K562 (cell line): Measurements from ENCODE around the gene CIAO2B. TPM values are rescaled to one million over a fixed set of nuclear protein-coding genes. Genes with fewer than 3 reads are reported as not detected.

Experiments used
- CAMTA2 ChIP-seq: fragments of 250-450 bp; sonication (Bioruptor Pico); conservative IDR thresholded peaks from 2 replicates; pipeline ENCODE4 v1.5.1; 2022
- CBFA2T2 ChIP-seq: fragments of 450-650 bp; conservative IDR thresholded peaks from 2 replicates; pipeline ENCODE4 v1.6.1; 2017; ENCODE audit warnings: mild to moderate bottlenecking
- CXXC5 ChIP-seq: fragments of 250-450 bp; sonication (Bioruptor Pico); IDR thresholded peaks from 2 replicates; pipeline ENCODE4 v1.8.0; 2022; ENCODE audit warnings: inconsistent platforms, mild to moderate bottlenecking, moderate library complexity
- ESRRA ChIP-seq: fragments of 450-650 bp; IDR thresholded peaks from 2 replicates; pipeline ENCODE4 v1.6.1; 2014; ENCODE audit warnings: low read depth, mild to moderate bottlenecking, moderate library complexity, borderline replicate concordance
- ETS2 ChIP-seq: IDR thresholded peaks from 2 replicates; pipeline ENCODE4 v1.6.1; 2016; ENCODE audit warnings: borderline replicate concordance, missing genetic modification characterization, mild to moderate bottlenecking, moderate library complexity, missing compliant biosample characterization; ENCODE audit not compliant: poor library complexity, severe bottlenecking
- JUND ChIP-seq, 2 experiments: IDR thresholded peaks; 2 replicates in 1 of 2; 3 replicates in 1 of 2; pipeline ENCODE4 v1.6.1; 2011; ENCODE audit warnings: borderline replicate concordance in 2 of 2, low read depth in 2 of 2, low read length in 2 of 2, improper control_type of control experiment in 1 of 2, missing biosample characterization in 1 of 2, missing genetic modification characterization in 1 of 2, missing genetic modification reagents in 1 of 2
- MED1 ChIP-seq: sonication (generic); formaldehyde crosslinking; IDR thresholded peaks from 2 replicates; pipeline ENCODE4 v1.8.1; 2023; ENCODE audit warnings: missing genetic modification reagents, borderline replicate concordance
- MXI1 ChIP-seq: IDR thresholded peaks from 2 replicates; pipeline ENCODE4 v1.6.1; 2011; ENCODE audit warnings: low read depth, mild to moderate bottlenecking, improper control_type of control experiment, low read length
- NR1H2 ChIP-seq: sonication (generic); formaldehyde crosslinking; IDR thresholded peaks from 2 replicates; pipeline ENCODE4 v1.4.0; 2020; ENCODE audit warnings: mild to moderate bottlenecking, missing genetic modification reagents
- RBM39 ChIP-seq: fragments of 200-400 bp; formaldehyde crosslinking; optimal IDR thresholded peaks from 2 replicates; pipeline ENCODE3; 2018; ENCODE audit warnings: low read depth, low read length
- SMAD3 ChIP-seq: fragments of 450-650 bp; formaldehyde crosslinking; conservative IDR thresholded peaks from 2 replicates; pipeline ENCODE4 v1.4.0; 2020; ENCODE audit warnings: mild to moderate bottlenecking
- TARDBP ChIP-seq: fragments of 450-650 bp; IDR thresholded peaks from 2 replicates; pipeline ENCODE4 v1.6.1; 2016
- THRAP3 ChIP-seq: fragments of 450-650 bp; IDR thresholded peaks from 2 replicates; pipeline ENCODE4 v1.6.1; 2016; ENCODE audit warnings: mild to moderate bottlenecking, inconsistent platforms, borderline replicate concordance
- ZBTB8A ChIP-seq: fragments of 450-650 bp; IDR thresholded peaks from 2 replicates; pipeline ENCODE4 v1.6.1; 2018; ENCODE audit warnings: mild to moderate bottlenecking, moderate library complexity; ENCODE audit not compliant: partially characterized antibody
- ZFP30 ChIP-seq: fragments of 250-450 bp; sonication (Bioruptor Pico); IDR thresholded peaks from 2 replicates; pipeline ENCODE4 v1.8.0; 2022; ENCODE audit warnings: moderate library complexity, mild to moderate bottlenecking, inconsistent platforms, borderline replicate concordance
- ZFP36 ChIP-seq: fragments of 150-350 bp; IDR thresholded peaks from 2 replicates; pipeline ENCODE4 v1.6.1; 2018; ENCODE audit warnings: low read length, low read depth; ENCODE audit not compliant: partially characterized antibody
- ZNF174 ChIP-seq: fragments of 250-450 bp; sonication (Bioruptor Pico); IDR thresholded peaks from 2 replicates; pipeline ENCODE4 v1.4.0; 2020; ENCODE audit warnings: mild to moderate bottlenecking
- ZNF583 ChIP-seq: fragments of 250-450 bp; sonication (Bioruptor Pico); IDR thresholded peaks from 2 replicates; pipeline ENCODE4 v1.4.0; 2020
- polyA plus RNA-seq, 8 experiments: library from polyadenylated mRNA; depleted of rRNA in 4 of 8; stranded (reverse) in 5 of 8; unstranded in 3 of 8; fragments of >200 nt; fragmentation: Nextera tagmentation in 2 of 8; fragmentation: Illumina TruSeq in 1 of 8; extraction: Ambion mirVana in 2 of 8; extraction: Trizol in 1 of 8; gene quantifications; 2 replicates each; pipeline versions ENCODE4 v1.2.1 to v1.2.3, GENCODE V29; 2011 to 2014; ENCODE audit warnings: inconsistent platforms in 1 of 8, missing spikeins in 1 of 8
- total RNA-seq, 7 experiments: library from RNA; depleted of rRNA in 6 of 7; stranded (reverse); fragments of >200 nt in 6 of 7; fragmentation: Illumina TruSeq in 2 of 7; extraction: Trizol in 2 of 7; gene quantifications; 2 replicates each; pipeline versions ENCODE4 v1.2.1 to v1.2.3, GENCODE V29; 2011 to 2021; ENCODE audit warnings: low replicate concordance in 1 of 7
- TF ChIP-seq, protein P1 (sequence below), 2 experiments: fragments of 450-650 bp; conservative IDR thresholded peaks; 2 replicates each; pipeline ENCODE4 v1.6.1; 2017; ENCODE audit warnings: mild to moderate bottlenecking in 2 of 2, moderate library complexity in 2 of 2
- TF ChIP-seq, protein P2 (sequence below): IDR thresholded peaks from 2 replicates; pipeline ENCODE4 v1.6.1; 2014; ENCODE audit warnings: antibody characterized with exemption
- TF ChIP-seq, protein P3 (sequence below): fragments of 450-650 bp; formaldehyde crosslinking; conservative IDR thresholded peaks from 2 replicates; pipeline ENCODE4 v1.4.0; 2022; ENCODE audit warnings: mild to moderate bottlenecking, missing genetic modification characterization
- TF ChIP-seq, protein P4 (sequence below): sonication (generic); formaldehyde crosslinking; IDR thresholded peaks from 2 replicates; pipeline ENCODE4 v1.5.0; 2020; ENCODE audit warnings: missing genetic modification reagents
- TF ChIP-seq, protein P5 (sequence below): sonication (generic); formaldehyde crosslinking; IDR thresholded peaks from 2 replicates; pipeline ENCODE4 v1.8.0; 2022; ENCODE audit warnings: mild to moderate bottlenecking, missing genetic modification reagents

The CIAO2B gene
- total and polyA plus RNA-seq, 9 of the 15 experiments (the other 6 are each of a cell fraction or from before 2014, with no cell fraction given), result 86.8 to 182 (median 113) TPM

DNA sequence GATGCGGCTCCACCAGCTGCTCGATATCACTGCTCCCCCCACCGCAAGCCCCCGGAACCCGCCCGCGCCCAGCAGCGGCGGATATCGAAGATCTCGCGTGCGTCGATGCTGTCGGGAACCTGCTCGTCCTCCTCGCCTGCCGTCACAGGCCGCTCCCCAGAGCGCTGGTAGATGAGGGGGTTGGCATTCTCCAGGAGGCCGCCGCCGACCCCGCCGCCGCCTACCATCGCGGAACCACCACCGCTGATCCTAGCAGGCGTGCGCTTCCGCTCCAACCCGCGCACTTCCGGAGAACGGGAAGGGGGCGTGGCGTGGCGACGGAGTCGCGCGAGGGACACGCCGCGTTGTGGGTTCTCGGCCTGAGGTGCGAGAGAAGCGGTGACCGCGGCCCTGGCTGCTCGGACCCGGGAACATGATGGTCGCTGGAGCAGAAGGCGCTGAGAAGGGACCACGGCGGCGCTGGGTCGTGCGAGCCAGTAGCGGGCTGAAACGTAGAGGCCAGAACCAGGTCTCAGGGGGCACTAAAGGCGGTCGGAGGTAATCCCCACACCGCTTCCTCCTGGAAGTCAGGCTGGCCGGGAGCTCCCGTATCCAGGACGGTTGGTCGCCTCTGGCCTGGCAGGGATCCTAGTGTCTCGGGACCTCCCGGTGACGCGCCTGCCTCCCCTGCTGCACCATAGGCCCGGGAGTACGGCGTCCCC is at the start of gene CIAO2B (continued):
- TF ChIP-seq, protein P1, sequence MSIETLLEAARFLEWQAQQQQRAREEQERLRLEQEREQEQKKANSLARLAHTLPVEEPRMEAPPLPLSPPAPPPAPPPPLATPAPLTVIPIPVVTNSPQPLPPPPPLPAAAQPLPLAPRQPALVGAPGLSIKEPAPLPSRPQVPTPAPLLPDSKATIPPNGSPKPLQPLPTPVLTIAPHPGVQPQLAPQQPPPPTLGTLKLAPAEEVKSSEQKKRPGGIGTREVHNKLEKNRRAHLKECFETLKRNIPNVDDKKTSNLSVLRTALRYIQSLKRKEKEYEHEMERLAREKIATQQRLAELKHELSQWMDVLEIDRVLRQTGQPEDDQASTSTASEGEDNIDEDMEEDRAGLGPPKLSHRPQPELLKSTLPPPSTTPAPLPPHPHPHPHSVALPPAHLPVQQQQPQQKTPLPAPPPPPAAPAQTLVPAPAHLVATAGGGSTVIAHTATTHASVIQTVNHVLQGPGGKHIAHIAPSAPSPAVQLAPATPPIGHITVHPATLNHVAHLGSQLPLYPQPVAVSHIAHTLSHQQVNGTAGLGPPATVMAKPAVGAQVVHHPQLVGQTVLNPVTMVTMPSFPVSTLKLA (conservative IDR thresholded peaks at IDR 0.05), result peak; percentile 77 to 91
- peak; percentile 3 for TF ChIP-seq ZFP36
- TF ChIP-seq ZBTB8A, result no peak
- no peak for TF ChIP-seq ZNF174
- no peak for TF ChIP-seq THRAP3
- no peak for TF ChIP-seq MED1 (CRISPR knock-in tag)
- peak; percentile 76 for TF ChIP-seq CXXC5 (CRISPR knock-in tag)
- TF ChIP-seq, protein P2, sequence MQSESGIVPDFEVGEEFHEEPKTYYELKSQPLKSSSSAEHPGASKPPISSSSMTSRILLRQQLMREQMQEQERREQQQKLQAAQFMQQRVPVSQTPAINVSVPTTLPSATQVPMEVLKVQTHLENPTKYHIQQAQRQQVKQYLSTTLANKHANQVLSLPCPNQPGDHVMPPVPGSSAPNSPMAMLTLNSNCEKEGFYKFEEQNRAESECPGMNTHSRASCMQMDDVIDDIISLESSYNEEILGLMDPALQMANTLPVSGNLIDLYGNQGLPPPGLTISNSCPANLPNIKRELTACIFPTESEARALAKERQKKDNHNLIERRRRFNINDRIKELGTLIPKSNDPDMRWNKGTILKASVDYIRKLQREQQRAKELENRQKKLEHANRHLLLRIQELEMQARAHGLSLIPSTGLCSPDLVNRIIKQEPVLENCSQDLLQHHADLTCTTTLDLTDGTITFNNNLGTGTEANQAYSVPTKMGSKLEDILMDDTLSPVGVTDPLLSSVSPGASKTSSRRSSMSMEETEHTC, result 0 out of 2 replicates have a peak, but pooled peaks have one; percentile 8
- TF ChIP-seq, protein P3, sequence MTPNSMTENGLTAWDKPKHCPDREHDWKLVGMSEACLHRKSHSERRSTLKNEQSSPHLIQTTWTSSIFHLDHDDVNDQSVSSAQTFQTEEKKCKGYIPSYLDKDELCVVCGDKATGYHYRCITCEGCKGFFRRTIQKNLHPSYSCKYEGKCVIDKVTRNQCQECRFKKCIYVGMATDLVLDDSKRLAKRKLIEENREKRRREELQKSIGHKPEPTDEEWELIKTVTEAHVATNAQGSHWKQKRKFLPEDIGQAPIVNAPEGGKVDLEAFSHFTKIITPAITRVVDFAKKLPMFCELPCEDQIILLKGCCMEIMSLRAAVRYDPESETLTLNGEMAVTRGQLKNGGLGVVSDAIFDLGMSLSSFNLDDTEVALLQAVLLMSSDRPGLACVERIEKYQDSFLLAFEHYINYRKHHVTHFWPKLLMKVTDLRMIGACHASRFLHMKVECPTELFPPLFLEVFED (CRISPR knock-in tag), result no peak
- TF ChIP-seq JUND (IDR thresholded peaks at IDR 0.05; ENCODE audit: borderline replicate concordance, low read depth, low read length), result peak; percentile 26; the same call in 1 of the 2 replicates
- no peak; the same call in 2 of the 3 replicates for TF ChIP-seq JUND (tag; IDR thresholded peaks at IDR 0.05; ENCODE audit: borderline replicate concordance, low read depth, low read length)
- TF ChIP-seq CAMTA2, result no peak
- TF ChIP-seq, protein P4, sequence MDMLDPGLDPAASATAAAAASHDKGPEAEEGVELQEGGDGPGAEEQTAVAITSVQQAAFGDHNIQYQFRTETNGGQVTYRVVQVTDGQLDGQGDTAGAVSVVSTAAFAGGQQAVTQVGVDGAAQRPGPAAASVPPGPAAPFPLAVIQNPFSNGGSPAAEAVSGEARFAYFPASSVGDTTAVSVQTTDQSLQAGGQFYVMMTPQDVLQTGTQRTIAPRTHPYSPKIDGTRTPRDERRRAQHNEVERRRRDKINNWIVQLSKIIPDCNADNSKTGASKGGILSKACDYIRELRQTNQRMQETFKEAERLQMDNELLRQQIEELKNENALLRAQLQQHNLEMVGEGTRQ, result no peak
- TF ChIP-seq, protein P5, sequence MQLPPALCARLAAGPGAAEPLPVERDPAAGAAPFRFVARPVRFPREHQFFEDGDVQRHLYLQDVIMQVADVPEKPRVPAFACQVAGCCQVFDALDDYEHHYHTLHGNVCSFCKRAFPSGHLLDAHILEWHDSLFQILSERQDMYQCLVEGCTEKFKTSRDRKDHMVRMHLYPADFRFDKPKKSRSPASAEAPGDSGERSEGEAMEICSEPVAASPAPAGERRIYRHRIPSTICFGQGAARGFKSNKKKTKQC (CRISPR knock-in tag), result peak; percentile 3; the same call in 1 of the 2 replicates
- TF ChIP-seq TARDBP, result no peak
- TF ChIP-seq MXI1, result peak; percentile 79
- TF ChIP-seq SMAD3 (CRISPR knock-in tag), result 0 out of 2 replicates have a peak, but pooled peaks have one; percentile 14
- no peak for TF ChIP-seq ZFP30
- no peak for TF ChIP-seq NR1H2
- no peak for TF ChIP-seq ETS2 (tag)
- peak; percentile 78 for TF ChIP-seq ESRRA
- TF ChIP-seq ZNF583 (CRISPR knock-in tag), result no peak
- no peak for TF ChIP-seq CBFA2T2
- no peak for TF ChIP-seq RBM39
